GM19193 (cell line): ENCODE measurements around the gene MAP1LC3A.

ENCODE experiments used
- POLR2A ChIP-seq: IDR thresholded peaks from 4 replicates; pipeline ENCODE4 v1.6.1; 2011; ENCODE audit not compliant: insufficient read depth, insufficient read length; ENCODE audit errors: extremely low read depth

The MAP1LC3A gene

GRCh38 chr20:34600892-34601653, 42.6 kb downstream of the MAP1LC3A start:
- TF ChIP-seq POLR2A = no peak

- TF ChIP-seq POLR2A = no peak
Observed at GRCh38 chr20:34604980-34605788, 46.7 kb downstream of the MAP1LC3A start.

- TF ChIP-seq POLR2A = no peak
Observed at GRCh38 chr20:34607066-34607465, 48.5 kb downstream of the MAP1LC3A start.
